GM19240 (cell line): ENCODE results near the gene PCDH12.

ENCODE experiments used
- DNase-seq: peaks from one replicate; pipeline ENCODE4 v3.0.0; 2011; ENCODE audit warnings: low spot score; ENCODE audit not compliant: insufficient read length

PCDH12 gene

GRCh38 chr5:141910271-141910673, 47.7 kb downstream of the PCDH12 start:
- DNase-seq = no peak

GRCh38 chr5:141909212-141909611, 48.8 kb downstream of the PCDH12 start:
- DNase-seq = no peak

GRCh38 chr5:141908796-141909195, 49.2 kb downstream of the PCDH12 start:
- no peak for DNase-seq

GRCh38 chr5:141906972-141907371, 51.0 kb downstream of the PCDH12 start:
- DNase-seq = no peak

GRCh38 chr5:141906517-141906916, 51.5 kb downstream of the PCDH12 start:
- no peak for DNase-seq

- no peak for DNase-seq
These were observed 53.5 kb downstream of the PCDH12 start for GRCh38 chr5:141904551-141904950.

- DNase-seq = no peak
These were observed 54.7 kb downstream of the PCDH12 start for GRCh38 chr5:141903261-141903660.

GRCh38 chr5:141902015-141902814, 55.8 kb downstream of the PCDH12 start:
- DNase-seq = no peak

GRCh38 chr5:141898448-141899049, 59.5 kb downstream of the PCDH12 start:
- no peak for DNase-seq

- DNase-seq = no peak
These were observed 60.6 kb downstream of the PCDH12 start for GRCh38 chr5:141897425-141897824.
